ENCODE measurements around the gene AGPS.

Gene AGPS

DNA sequence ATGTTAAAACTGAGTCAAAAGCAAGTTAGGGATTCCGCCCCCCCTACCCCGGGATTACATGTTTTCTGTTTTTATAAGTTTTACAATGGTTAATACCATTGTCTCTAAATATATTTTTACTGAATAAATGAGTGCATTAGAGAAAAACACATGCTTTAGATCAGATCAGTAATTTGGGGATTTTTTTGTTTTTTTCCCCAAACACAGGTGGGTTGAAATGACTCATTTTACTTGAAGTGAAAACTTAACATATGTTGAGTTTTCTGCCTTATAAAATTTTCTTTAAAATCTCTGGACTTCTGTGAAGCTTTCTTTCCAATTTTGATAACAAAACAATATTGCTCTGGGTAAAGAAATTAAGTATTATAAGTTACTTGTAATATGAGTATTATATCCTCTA is 114.4 kb downstream of the AGPS start:
- TF ChIP-seq, protein P1, sequence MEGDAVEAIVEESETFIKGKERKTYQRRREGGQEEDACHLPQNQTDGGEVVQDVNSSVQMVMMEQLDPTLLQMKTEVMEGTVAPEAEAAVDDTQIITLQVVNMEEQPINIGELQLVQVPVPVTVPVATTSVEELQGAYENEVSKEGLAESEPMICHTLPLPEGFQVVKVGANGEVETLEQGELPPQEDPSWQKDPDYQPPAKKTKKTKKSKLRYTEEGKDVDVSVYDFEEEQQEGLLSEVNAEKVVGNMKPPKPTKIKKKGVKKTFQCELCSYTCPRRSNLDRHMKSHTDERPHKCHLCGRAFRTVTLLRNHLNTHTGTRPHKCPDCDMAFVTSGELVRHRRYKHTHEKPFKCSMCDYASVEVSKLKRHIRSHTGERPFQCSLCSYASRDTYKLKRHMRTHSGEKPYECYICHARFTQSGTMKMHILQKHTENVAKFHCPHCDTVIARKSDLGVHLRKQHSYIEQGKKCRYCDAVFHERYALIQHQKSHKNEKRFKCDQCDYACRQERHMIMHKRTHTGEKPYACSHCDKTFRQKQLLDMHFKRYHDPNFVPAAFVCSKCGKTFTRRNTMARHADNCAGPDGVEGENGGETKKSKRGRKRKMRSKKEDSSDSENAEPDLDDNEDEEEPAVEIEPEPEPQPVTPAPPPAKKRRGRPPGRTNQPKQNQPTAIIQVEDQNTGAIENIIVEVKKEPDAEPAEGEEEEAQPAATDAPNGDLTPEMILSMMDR (conservative IDR thresholded peaks at IDR 0.05; ENCODE audit: low read depth, low read length) = no peak
- no peak overlapping the region for H3K4me3 ChIP-seq (ENCODE audit: low read length)
- DNase-seq (ENCODE audit: low read depth) = no peak

DNA sequence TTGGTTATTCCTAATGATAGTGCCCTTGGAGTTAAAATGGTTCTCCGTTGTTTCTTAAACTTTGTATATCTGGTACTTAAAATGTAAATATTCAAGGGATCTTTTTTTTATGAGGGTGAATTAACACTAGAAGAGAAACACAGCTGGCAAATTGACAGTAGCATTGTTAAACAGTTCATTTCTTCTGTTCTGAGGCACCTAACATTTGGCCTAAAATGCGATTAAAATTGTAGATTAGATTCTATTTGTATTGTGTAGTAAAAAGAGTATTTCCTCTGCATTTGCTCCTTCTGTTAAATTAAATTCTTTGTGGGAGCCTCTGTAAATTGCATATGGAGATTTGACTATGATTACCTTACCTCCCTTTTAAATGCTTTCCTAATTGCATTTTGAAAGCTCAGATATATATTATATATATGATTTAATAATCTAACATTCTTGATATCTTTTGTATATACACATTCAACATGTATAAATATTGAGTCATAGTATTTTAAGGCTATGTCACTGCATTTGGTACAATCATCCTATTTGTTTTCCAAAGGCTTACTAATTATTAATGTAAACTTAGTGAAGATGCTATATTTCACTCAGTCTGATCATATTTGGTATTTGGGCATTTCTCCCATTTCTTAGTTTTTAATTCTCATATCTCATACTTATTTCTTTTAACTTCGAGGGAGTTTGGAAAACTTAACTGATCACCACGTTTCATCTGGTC is 124.4 kb downstream of the AGPS start:
- no peak for DNase-seq (ENCODE audit: low read depth)
- TF ChIP-seq, protein P1 (conservative IDR thresholded peaks at IDR 0.05; ENCODE audit: low read depth, low read length) = no peak
- no peak overlapping the region for H3K4me3 ChIP-seq (ENCODE audit: low read length)

DNA sequence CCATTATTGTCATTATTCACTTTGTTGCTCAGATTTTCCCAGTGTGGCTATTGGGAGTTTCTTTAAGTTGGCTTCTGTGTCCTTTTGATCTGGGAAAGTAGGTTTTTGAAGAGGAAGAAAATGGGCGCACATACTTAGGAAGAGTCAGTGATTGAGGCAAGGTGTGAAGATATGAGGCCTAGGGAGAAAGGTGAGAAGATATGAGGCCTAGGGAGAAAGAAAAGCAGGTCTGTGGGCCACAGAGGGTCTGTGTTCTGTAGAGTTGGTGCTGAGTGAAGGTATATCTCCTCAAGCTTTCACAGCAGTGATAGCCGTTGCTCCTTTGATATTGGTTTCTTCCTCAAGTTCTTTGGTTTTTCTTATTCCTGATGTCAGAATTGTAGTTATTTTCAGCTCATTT is 126.2 kb downstream of the AGPS start:
- TF ChIP-seq, protein P1 (conservative IDR thresholded peaks at IDR 0.05; ENCODE audit: low read depth, low read length) = no peak
- DNase-seq (ENCODE audit: low read depth) = no peak

DNA sequence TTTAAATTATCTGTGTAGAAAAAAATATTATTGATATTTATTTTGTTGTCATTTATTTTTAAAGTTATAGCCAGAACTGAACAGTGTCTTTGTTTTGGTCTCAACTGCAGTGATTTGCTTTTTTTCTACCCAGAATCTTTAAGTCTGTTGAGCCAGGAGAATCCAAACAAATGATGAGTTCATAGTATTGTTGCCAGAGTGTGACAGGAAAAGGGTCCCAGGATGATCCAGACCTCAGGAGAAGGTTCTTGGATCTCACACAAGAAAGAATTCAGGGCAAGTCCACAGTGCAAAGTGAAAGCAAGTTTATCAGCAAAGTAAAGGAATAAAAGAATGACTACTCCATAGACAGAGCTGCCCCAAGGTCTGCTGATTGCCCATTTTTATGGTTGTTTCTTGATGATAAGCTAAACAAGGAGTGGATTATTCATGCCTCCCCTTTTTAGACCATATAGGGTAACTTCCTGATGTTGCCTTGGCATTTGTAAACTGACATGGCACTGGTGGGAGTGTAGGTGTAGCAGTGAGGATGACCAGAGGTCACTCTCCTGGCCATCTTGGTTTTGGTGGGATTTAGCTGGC is 127.1 kb downstream of the AGPS start:
- no peak overlapping the region for H3K4me3 ChIP-seq (ENCODE audit: low read length)
- TF ChIP-seq, protein P1 (conservative IDR thresholded peaks at IDR 0.05; ENCODE audit: low read depth, low read length) = no peak
- DNase-seq (ENCODE audit: low read depth) = no peak

More for the DNA sequence above, 126.2 kb downstream of the AGPS start:
- no peak overlapping the region for H3K4me3 ChIP-seq (ENCODE audit: low read length)

DNA sequence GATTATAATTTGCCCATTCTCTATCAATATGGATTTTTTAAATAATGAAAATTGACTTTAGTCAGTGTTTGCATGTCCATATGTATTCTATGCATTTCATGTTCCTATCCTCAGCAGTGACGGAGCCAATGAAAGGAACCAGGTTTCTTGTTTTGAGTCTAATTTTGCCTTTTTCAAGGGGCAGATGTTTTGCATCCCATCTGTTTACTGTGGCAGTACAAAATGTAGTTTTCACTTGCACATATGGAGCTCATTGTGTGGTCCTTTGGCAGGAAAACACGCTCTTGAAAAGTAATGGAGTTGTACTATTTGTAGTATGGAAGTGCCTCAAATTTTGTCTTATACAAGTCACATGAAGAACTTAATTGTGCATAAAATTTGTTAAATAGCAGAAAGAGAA is 127.8 kb downstream of the AGPS start:
- TF ChIP-seq, protein P1 (conservative IDR thresholded peaks at IDR 0.05; ENCODE audit: low read depth, low read length) = no peak
- no peak overlapping the region for H3K4me3 ChIP-seq (ENCODE audit: low read length)
- DNase-seq (ENCODE audit: low read depth) = no peak

GRCh38 chr2:177523781-177524180 is 131.2 kb downstream of the AGPS start:
- TF ChIP-seq, protein P1 (conservative IDR thresholded peaks at IDR 0.05; ENCODE audit: low read depth, low read length) = no peak
- DNase-seq (ENCODE audit: low read depth) = no peak
- no peak overlapping the region for H3K4me3 ChIP-seq (ENCODE audit: low read length)

- TF ChIP-seq, protein P1 (conservative IDR thresholded peaks at IDR 0.05; ENCODE audit: low read depth, low read length) = no peak
- no peak for DNase-seq (ENCODE audit: low read depth)
- no peak overlapping the region for H3K4me3 ChIP-seq (ENCODE audit: low read length)
Measured at GRCh38 chr2:177525351-177525924, 132.9 kb downstream of the AGPS start.

All from retinal pigment epithelial cell (primary cell).